Measurements from ENCODE around the gene NISCH.

DNA sequence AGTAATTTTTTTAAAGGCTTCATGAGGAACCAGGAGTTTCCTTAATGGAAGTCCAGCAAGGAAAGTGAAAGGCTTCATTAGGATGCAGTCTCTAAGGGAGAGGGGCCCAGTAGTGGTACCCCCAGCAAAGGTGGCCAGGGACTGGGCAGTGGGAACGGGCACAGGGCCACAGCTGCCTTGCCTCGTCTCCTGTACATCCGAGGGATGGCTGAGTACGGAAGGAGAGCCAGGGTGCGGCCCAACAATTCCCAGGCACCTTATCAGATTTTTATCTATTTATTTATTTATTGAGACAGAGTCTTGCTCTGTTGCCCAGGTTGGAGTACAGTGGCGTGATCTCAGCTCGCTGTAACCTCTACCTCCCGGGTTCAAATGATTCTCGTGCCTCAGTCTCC, 25.0 kb upstream of the NISCH start:
- TF ChIP-seq, protein P1, sequence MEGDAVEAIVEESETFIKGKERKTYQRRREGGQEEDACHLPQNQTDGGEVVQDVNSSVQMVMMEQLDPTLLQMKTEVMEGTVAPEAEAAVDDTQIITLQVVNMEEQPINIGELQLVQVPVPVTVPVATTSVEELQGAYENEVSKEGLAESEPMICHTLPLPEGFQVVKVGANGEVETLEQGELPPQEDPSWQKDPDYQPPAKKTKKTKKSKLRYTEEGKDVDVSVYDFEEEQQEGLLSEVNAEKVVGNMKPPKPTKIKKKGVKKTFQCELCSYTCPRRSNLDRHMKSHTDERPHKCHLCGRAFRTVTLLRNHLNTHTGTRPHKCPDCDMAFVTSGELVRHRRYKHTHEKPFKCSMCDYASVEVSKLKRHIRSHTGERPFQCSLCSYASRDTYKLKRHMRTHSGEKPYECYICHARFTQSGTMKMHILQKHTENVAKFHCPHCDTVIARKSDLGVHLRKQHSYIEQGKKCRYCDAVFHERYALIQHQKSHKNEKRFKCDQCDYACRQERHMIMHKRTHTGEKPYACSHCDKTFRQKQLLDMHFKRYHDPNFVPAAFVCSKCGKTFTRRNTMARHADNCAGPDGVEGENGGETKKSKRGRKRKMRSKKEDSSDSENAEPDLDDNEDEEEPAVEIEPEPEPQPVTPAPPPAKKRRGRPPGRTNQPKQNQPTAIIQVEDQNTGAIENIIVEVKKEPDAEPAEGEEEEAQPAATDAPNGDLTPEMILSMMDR (IDR thresholded peaks at IDR 0.05), result no peak
- TF ChIP-seq EZH2 (IDR thresholded peaks at IDR 0.05; ENCODE audit: borderline replicate concordance, insufficient read depth, low read depth, low read length, poor library complexity, severe bottlenecking), result no peak
